NCI-H446 (cell line): ENCODE data around the gene COMMD2.

Experiments
- DNase-seq, 2 experiments: peaks; one replicate each; lab custom pipeline; 2025; lab: John Stamatoyannopoulos, UW

Gene COMMD2

GRCh38 chr3:149752051-149752787 lies at the start of gene COMMD2:
COMMD2 (minus strand) TSS chr3:149752489; CDS start chr3:149752444, 45 bp downstream.
- DNase-seq, result peak; percentile 83 to 95

DNA sequence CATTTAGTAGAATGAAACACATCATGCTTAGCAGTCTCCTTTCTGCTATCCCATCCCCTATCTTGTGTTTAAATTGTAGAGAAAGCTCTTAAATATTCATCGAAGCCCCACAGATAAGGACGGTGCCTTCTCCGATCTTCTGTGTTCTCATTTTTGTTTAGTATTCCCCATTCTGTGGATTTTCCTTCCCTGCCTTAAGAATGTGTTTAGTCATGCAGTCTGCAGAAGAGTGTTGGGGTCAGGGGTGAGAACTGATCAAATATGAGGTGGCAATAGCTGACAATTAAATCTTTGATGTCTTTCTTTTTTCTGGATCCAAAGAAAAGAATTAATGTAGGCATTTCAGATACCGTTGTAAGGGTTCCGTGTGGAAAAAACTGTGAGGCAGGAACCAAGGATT lies 49.4 kb upstream of the COMMD2 start:
- DNase-seq, result no peak

GRCh38 chr3:149801195-149801594 lies 48.9 kb upstream of the COMMD2 start:
- DNase-seq, result no peak

GRCh38 chr3:149800693-149801092 lies 48.4 kb upstream of the COMMD2 start:
- no peak for DNase-seq

GRCh38 chr3:149796026-149796425 lies 43.7 kb upstream of the COMMD2 start:
- no peak for DNase-seq

DNA sequence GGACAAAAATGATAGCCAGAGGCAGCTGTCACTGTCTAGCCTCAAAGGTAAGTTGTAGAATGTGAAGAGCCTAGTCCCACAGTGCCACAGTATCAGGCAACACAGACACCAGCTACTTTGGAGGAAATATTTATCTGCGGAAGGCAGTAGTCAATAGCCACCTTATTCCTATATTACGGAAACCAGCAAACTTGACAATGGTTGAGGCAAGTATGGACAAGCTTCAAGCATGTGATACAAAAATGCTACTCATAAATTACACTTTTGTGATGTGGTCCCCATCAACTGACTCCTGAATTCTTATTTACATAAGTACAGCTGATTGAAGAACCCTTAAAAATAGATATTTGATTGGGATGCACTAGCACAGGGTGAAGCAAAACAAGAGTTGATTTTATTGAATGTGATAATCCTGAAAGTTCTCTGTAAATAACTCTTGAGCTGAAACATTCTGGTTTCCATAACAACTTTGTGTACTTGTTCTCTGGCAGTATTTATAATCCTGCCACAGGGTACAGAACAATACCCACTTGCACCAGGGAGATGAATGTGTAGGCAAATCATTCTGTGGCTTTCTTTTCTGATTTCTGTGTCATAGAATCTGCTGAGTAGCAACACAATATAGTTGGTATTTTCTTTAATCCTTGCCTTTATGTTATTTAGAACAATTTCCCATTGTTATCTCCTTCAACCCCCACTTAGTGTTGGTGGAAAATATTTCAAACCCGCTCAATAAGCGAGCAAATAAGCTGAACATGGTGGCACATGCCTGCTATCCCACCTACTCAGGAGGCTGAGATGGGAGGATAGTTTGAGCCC lies 40.4 kb upstream of the COMMD2 start, which contains the start of gene ANKUB1:
ANKUB1 (minus strand) TSS at position 103 of the 819 bp plus-strand sequence. CDS start 188 bp downstream, outside the sequence.
- no peak for DNase-seq

- no peak for DNase-seq
Observed at GRCh38 chr3:149790698-149791097, 38.4 kb upstream of the COMMD2 start.

- no peak for DNase-seq
Observed at GRCh38 chr3:149790268-149790667, 38.0 kb upstream of the COMMD2 start.

GRCh38 chr3:149784064-149784704 lies 31.9 kb upstream of the COMMD2 start:
- DNase-seq, result no peak

DNA sequence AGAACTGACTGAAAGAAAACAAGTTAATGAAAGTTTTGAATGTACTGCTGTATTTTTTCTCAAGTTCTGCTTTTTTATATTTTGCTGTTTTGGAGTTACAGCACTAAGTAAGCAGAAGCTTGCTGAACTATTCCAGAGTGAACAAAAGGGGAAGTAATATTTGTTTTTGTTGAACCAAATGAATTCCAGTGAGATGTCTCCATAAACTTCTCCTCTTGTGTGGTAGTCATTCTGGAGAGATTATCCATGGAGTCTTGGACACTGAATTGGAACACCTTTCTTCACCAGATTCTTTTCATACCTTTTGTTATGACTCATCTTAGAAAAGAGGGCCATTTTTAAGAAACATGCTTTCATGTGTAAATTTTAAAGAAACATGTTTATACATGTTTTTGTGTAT lies 31.3 kb upstream of the COMMD2 start:
- no peak for DNase-seq

- no peak for DNase-seq
Observed at GRCh38 chr3:149781741-149782140, 29.5 kb upstream of the COMMD2 start.

- DNase-seq, result no peak
Observed at GRCh38 chr3:149781211-149781610, 28.9 kb upstream of the COMMD2 start.

DNA sequence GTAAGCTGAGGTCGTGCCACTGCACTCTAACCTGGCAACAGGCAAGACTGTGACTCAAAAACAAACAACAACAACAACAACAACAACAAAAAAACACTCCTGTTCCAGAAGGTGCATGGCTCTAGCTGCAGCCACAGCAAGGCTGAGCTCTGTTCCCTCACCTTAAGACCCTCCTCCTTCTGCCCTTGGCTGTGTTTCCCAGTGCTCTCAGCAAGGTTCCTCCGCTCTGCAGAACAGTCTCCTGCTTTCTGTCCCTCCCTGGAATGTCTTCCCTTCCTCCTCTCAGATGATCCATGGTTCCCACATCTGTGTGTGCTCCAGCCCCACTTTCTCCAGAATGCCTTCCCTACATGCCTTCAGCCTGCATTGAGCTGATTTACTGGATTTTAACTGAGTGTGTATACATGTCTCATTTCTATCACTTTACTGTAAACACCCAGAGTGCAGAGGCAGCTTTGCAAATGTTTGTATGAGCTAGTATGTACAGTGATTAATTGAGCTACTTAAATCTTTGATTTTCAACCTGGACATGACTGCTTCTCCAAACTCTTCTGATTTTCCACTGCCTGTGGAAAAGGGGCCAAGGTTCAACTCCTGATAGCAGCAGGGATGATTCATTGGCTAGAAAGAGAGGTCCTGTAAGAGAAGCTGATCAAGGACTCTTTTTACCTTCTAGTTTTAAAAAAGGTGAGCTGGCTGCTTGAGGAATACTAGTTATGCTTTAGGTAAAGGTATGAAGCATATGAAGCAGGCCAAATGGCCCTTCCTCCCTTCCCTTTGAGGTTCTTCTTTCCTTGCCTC lies 25.3 kb upstream of the COMMD2 start:
- DNase-seq, result no peak

GRCh38 chr3:149776170-149776569 lies 23.9 kb upstream of the COMMD2 start:
- no peak for DNase-seq

DNA sequence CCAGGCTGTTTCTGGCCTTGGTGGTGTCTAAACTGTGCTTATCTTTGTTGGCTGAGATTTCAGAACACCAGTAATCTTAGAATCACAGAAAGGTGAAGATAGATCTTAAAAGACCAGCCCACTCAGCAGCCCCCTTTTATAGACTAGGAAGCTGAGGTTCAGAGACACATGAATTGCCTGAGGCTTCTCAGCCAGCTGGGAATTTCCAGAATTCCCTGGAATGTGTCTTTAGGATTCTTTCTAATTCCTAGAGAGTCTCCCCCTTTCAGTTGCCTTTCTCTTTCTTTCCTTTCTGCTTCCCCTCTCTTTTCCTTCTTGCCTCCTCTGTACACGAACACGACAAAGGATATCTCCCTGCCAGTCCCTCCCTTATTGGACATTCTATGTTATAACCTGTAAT lies 20.6 kb upstream of the COMMD2 start:
- DNase-seq, result no peak

GRCh38 chr3:149771652-149772271 lies 19.5 kb upstream of the COMMD2 start:
- DNase-seq, result peak; percentile 6 to 66

DNA sequence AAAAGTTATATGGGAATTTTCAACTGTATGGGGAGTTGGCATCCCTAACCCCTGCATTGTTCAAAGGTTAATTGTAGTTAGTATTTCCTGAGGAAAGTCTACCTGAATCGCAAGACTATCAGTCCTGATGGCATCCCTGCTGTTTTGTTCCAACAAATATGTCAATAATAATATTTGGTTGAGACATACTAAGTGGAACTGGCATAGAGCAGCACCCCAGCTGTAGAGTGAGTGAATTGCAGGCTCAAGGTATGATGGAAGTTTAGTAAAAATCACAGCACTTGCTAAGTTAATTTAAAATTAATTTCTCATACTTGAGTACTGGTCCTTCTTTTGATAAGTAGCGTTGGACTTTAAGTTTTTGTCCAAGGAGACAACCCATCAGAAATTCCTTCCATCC lies 18.0 kb upstream of the COMMD2 start:
- no peak for DNase-seq

DNA sequence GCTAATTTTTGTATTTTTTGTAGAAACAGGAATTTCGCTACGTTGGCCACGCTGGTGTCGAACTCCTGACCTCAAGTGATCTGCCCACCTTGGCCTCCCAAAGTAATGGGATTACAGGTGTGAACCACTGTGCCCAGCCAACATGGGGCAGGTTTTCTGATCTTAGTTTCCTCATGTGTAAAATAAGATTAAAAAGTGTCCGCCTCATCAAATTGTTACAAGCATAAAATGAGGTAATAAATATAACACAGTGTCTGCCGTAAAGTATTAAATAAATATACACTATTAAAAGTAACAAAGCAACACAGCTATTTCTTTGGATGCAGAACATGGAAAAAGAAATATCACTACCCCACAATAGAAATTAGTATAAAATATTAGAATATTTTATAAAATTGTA lies 16.4 kb upstream of the COMMD2 start:
- no peak for DNase-seq

- no peak for DNase-seq
Observed at GRCh38 chr3:149767720-149768119, 15.4 kb upstream of the COMMD2 start.

DNA sequence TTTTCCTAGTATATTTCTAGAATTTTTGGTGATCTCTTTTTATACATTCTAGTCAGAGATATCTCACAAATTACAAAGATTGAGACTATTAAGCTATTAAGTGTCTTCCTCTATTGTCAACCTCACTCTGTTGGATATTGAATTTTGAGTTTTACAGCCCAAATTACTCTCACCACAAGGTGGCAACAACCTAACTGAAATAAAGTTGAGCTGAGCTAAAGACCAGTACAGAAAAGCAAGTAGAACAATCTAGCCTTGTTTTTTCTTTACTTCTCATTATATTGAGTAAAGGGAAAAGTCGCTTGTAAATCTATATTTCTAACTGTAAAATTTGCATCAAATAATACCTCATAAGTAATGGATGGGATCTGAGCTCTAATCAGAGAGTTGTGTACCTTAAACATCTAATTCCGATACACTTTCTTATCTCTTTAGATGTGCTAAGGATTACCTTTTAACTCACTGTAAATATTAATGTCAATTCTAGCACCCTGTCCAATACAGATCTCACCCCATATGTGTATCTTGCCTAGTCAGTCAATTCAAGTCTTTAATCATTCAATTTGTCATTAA lies 13.6 kb upstream of the COMMD2 start:
- DNase-seq, result peak; percentile 17 to 43

DNA sequence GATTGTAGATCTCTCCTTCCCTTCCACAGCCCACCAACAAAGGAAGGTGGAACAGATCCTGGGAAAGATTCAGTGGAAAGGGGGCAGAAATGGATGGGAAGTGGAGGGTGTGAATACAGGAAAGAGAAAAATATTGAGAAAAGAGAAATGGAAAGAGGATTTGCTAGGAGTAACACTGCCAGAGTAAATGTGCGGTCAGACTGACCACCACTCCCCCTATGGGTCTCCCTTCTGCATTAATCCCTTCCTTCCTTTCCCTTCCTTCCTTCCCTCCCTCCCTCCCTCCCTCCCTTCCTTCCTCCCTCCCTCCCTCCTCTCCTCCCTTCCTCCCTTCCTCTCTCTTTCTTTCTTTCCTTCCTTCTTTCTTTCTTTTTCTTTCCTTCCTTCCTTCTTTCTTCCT lies 12.0 kb upstream of the COMMD2 start:
- DNase-seq, result no peak
